Astrocyte (in vitro differentiated cells and primary cell): ENCODE measurements around the gene SMOC1.

Experiments used
- CTCF ChIP-seq: IDR thresholded peaks from 2 replicates; pipeline ENCODE4 v1.5.1; 2011; ENCODE audit warnings: low read depth, mild to moderate bottlenecking, inconsistent platforms, low read length, moderate library complexity; ENCODE audit not compliant: insufficient read depth
- EZH2 ChIP-seq: IDR thresholded peaks from 2 replicates; pipeline ENCODE4 v1.6.1; 2012; ENCODE audit warnings: mild to moderate bottlenecking, low read length, inconsistent platforms; ENCODE audit not compliant: insufficient read depth

GRCh38 chr14:69951263-69951662 lies 72.0 kb downstream of the SMOC1 start:
- no peak for TF ChIP-seq CTCF
- no peak for TF ChIP-seq EZH2
